Transverse colon (tissue), 4 donors: ENCODE results near the gene VPS18. TPM values are rescaled to one million over a fixed set of nuclear protein-coding genes. Genes with fewer than 3 reads are reported as not detected.

Experiments used
- DNase-seq: peaks from one replicate; pipeline ENCODE4 v3.0.0-alpha.2; 2019
- H3K27ac ChIP-seq, 4 donors: fragments of 200-600 bp; sonication (generic); 2 replicates each; pipeline ENCODE4 v1.5.1; 2016 to 2018; ENCODE audit warnings: inconsistent platforms in 4 of 4
- H3K27me3 ChIP-seq: fragments of 200-600 bp; sonication (generic); 2 replicates; pipeline ENCODE4 v1.5.1; 2017; ENCODE audit warnings: inconsistent platforms
- H3K36me3 ChIP-seq, 4 donors: fragments of 200-600 bp; sonication (generic); 2 replicates each; pipeline ENCODE4 v1.5.1; 2017 to 2019; ENCODE audit warnings: inconsistent platforms in 4 of 4
- H3K4me1 ChIP-seq, 4 donors: fragments of 200-600 bp; sonication (generic); 2 replicates each; pipeline ENCODE4 v1.5.1; 2017 to 2020; ENCODE audit warnings: inconsistent platforms in 4 of 4
- H3K4me3 ChIP-seq, 4 donors: fragments of 200-600 bp; sonication (generic); 1 replicate in 1 of 4; 2 replicates in 3 of 4; pipeline versions ENCODE4 v1.5.1 to v1.6.1; 2017 to 2019; ENCODE audit warnings: inconsistent platforms in 4 of 4
- H3K9me3 ChIP-seq, 2 donors: fragments of 200-600 bp; sonication (generic); 2 replicates each; pipeline ENCODE4 v1.5.1; 2017 to 2019; ENCODE audit warnings: inconsistent platforms in 2 of 2
- EP300 ChIP-seq: sonication (generic); formaldehyde crosslinking; IDR thresholded peaks from one replicate; pipeline ENCODE4 v1.6.1; 2017; ENCODE audit warnings: antibody characterized with exemption, low read depth
- POLR2A ChIP-seq: fragments of 450-650 bp; IDR thresholded peaks from one replicate; pipeline ENCODE4 v1.6.1; 2016; ENCODE audit warnings: antibody characterized with exemption, mild to moderate bottlenecking, moderate library complexity
- POLR2AphosphoS5 ChIP-seq, 3 donors: sonication (generic); formaldehyde crosslinking; IDR thresholded peaks; one replicate each; pipeline ENCODE4 v1.6.1; 2016; ENCODE audit warnings: antibody characterized with exemption in 3 of 3
- WGBS, 2 donors: methylation state at CpG; one replicate each; pipeline ENCODE4 v1.1.5; 2018; ENCODE audit warnings: low coverage in 1 of 2; 5-methylcytosine and 5-hydroxymethylcytosine counted together
- in situ Hi-C, 4 donors: fragments of 200-750 bp; cut with MboI; loops; one replicate each; pipeline versions ENCODE4 v1.15.0 to v1.15.1; 2017; ENCODE audit warnings: low sequenced_read_pairs in 3 of 4, low pct_ligation_motif_present in 1 of 4, low pct_unique_long_range_greater_than_20kb in 1 of 4
- intact Hi-C: fragments of 100-400 bp; cut with DNase I; formaldehyde crosslinking; loops from one replicate; pipeline ENCODE4 v1.15.1; 2023; ENCODE audit warnings: low total_unique reads
- total RNA-seq, 4 donors: library from RNA; depleted of rRNA; stranded (reverse); fragments of >200 nt; gene quantifications; one replicate each; pipeline ENCODE4 v1.1.0, GENCODE V29; 2016
- TF ChIP-seq, protein P1 (sequence below), 5 experiments: fragments of 200-600 bp in 3 of 5; fragments of 450-650 bp in 2 of 5; sonication (generic) in 3 of 5; IDR thresholded peaks; 1 replicate in 2 of 5; 2 replicates in 3 of 5; pipeline ENCODE4 v1.5.1; 2016 to 2017; ENCODE audit warnings: antibody characterized with exemption in 5 of 5, inconsistent platforms in 3 of 5, mild to moderate bottlenecking in 2 of 5, moderate library complexity in 1 of 5

The VPS18 gene
- total RNA-seq, 4 donors from 2014 or later, result 18.3 to 58.7 (median 21.0) TPM

DNA sequence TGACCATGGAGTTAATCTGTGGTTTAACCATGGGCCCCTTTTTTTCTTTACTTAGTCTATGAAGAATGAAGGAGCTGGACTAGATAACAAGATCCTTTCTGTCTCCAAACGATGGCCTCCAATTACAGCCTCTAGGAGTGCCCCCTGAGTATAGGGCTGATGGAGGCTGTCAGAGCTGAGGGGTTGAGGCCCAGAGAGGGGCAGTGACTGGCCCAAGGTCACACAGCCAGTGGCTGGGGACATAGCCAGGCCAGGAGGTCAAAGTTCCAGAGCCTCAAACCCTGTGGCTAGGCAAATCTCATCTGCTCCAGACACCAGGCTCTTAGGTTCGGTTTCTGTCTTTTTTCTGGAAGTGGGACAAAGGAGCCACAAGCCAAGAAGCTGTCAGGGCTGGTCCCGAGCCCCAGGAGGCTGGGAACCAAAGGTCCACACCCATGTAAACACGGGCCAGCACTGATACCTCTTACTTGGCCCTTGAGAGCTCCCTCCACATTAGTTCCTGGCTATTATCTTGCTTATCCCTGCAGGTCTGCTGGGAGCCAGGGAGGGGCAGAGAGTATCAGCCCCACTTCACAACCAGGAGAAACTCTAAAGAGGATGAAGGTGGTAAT, 30.5 kb upstream of the VPS18 start:
- H3K27me3 ChIP-seq, result no peaks in the 10 kb centered on the region
- H3K36me3 ChIP-seq, result no peaks in the 10 kb centered on the region
- no peak for DNase-seq
- in situ Hi-C loops (no loop called here), intact Hi-C loops (no loop called here)
- H3K9me3 ChIP-seq, result no peaks in the 10 kb centered on the region
- H3K27ac ChIP-seq, result peak overlapping the region in 3 of 4 donors; percentile 60 to 78 (median 67)
- peaks cover 0 to 34% (median 32%) of the 10 kb centered on the region in 4 donors for H3K4me1 ChIP-seq
- 32% methylated on average over 4 of the region's 4 CpGs; no CpG with 5 or more reads in 1 of the 2 donors for WGBS, 2 donors
- TF ChIP-seq POLR2AphosphoS5 (IDR thresholded peaks at IDR 0.05) (no peak), POLR2A (no peak), EP300 (no peak)
- TF ChIP-seq, protein P1, sequence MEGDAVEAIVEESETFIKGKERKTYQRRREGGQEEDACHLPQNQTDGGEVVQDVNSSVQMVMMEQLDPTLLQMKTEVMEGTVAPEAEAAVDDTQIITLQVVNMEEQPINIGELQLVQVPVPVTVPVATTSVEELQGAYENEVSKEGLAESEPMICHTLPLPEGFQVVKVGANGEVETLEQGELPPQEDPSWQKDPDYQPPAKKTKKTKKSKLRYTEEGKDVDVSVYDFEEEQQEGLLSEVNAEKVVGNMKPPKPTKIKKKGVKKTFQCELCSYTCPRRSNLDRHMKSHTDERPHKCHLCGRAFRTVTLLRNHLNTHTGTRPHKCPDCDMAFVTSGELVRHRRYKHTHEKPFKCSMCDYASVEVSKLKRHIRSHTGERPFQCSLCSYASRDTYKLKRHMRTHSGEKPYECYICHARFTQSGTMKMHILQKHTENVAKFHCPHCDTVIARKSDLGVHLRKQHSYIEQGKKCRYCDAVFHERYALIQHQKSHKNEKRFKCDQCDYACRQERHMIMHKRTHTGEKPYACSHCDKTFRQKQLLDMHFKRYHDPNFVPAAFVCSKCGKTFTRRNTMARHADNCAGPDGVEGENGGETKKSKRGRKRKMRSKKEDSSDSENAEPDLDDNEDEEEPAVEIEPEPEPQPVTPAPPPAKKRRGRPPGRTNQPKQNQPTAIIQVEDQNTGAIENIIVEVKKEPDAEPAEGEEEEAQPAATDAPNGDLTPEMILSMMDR (IDR thresholded peaks at IDR 0.05), result no peak
- H3K4me3 ChIP-seq, result no peak overlapping the region

DNA sequence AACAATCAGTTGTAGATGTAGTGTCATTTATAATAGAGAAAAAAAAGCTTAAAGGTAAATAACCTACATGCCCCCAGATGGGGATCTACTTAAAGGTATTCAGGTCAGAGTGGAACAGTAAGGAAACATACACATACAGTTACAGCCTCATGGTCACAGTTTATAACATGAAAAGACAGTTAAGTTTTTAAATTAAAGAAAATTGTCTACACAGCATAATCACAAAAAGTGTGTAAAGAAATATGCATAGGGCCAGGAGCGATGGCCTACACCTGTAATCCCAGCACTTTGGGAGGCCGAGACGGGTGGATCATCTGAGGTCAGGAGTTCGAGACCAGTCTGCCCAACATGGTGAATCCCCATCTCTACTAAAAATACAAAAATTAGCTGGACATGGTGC, 27.1 kb upstream of the VPS18 start:
- Histone ChIP-seq H3K4me1 (peaks cover 0 to 32% (median 29%) of the 10 kb centered on the region in 4 donors), H3K4me3 (no peak overlapping the region), H3K27me3 (no peaks in the 10 kb centered on the region), H3K36me3 (no peaks in the 10 kb centered on the region), H3K9me3 (no peaks in the 10 kb centered on the region), H3K27ac (no peak overlapping the region)
- 91 to 95% methylated on average over 4 of the region's 4 CpGs for WGBS, 2 donors
- no peak for DNase-seq
- in situ Hi-C loops, result no loop called here
- no peak for TF ChIP-seq POLR2A
- intact Hi-C loops, result no loop called here

DNA sequence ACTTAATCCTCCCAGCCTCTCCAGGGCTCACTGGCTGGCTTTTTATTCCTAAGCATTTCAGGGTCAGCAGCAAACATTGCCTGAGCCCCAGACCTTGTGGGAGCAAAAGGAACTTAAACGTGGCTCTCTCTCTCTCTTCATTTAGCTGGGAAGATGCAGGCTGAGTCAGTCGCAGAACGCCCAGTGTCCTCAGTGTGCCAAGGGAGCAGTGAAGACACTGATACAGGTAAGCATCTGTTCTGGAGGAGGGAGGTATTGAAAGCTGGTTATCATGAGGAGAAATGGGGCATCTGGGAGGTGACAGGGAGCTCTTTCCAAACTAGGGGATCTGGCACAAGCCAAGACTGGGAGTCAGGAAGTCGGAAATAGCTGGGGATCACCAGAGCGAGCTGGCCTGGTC, 24.6 kb upstream of the VPS18 start:
- in situ Hi-C loops, result no loop called here
- intact Hi-C loops, result no loop called here
- peaks cover 4 to 36% (median 29%) of the 10 kb centered on the region in 4 donors for H3K4me1 ChIP-seq
- peaks cover 7% of the 10 kb centered on the region for H3K27me3 ChIP-seq
- H3K36me3 ChIP-seq, result no peaks in the 10 kb centered on the region
- no peak for TF ChIP-seq POLR2AphosphoS5 (IDR thresholded peaks at IDR 0.05)
- no peak for TF ChIP-seq EP300
- TF ChIP-seq, protein P1 (IDR thresholded peaks at IDR 0.05), result no peak
- no peak for TF ChIP-seq POLR2A
- no peak for DNase-seq
- 75% methylated on average over 5 of the region's 5 CpGs; no CpG with 5 or more reads in 1 of the 2 donors for WGBS, 2 donors
- H3K27ac ChIP-seq, result no peak overlapping the region
- H3K9me3 ChIP-seq, result no peaks in the 10 kb centered on the region
- no peak overlapping the region for H3K4me3 ChIP-seq

DNA sequence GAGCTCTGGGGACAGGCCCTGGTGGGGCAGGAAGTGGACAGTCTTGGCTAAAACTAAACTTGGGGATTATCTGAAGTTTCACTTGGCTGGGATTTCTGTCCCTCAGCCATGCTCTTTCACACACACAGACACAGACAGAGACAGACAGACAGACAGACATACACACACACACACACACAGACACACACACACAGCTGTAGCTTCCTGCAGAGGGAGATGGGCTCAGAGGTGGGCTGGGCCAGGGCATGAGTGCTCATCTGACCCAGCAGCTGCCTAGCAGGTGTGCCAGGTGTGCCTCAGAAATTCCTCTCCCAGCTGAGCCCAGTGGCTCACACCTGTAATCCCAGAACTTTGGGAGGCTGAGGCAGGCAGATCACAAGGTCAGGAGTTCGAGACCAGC, 23.5 kb upstream of the VPS18 start:
- TF ChIP-seq POLR2A, result no peak
- no peak for TF ChIP-seq EP300
- no peak for TF ChIP-seq POLR2AphosphoS5 (IDR thresholded peaks at IDR 0.05)
- TF ChIP-seq, protein P1 (IDR thresholded peaks at IDR 0.05), result no peak
- H3K36me3 ChIP-seq, result no peaks in the 10 kb centered on the region
- intact Hi-C loops (no loop called here), in situ Hi-C loops (no loop called here)
- H3K27me3 ChIP-seq, result peaks cover 7% of the 10 kb centered on the region
- H3K4me3 ChIP-seq, result no peak overlapping the region
- DNase-seq, result no peak
- 75% methylated on average over 1 of the region's 1 CpG; no CpG with 5 or more reads in 1 of the 2 donors for WGBS, 2 donors
- H3K27ac ChIP-seq, result peak overlapping the region in 3 of 4 donors; percentile 66 to 90 (median 77)
- H3K9me3 ChIP-seq, result no peaks in the 10 kb centered on the region
- H3K4me1 ChIP-seq, result peaks cover 4 to 36% (median 29%) of the 10 kb centered on the region in 4 donors
